ENCODE data around the gene ZNF614. TPM values are rescaled to one million over a fixed set of nuclear protein-coding genes. Genes with fewer than 3 reads are reported as not detected.
"Not testable (repeated sequence)": the region's sequence is repeated elsewhere in the genome, so short reads cannot be mapped to it uniquely, and the experiment has no call there.

The ZNF614 gene
- 17.4 TPM for total RNA-seq

DNA sequence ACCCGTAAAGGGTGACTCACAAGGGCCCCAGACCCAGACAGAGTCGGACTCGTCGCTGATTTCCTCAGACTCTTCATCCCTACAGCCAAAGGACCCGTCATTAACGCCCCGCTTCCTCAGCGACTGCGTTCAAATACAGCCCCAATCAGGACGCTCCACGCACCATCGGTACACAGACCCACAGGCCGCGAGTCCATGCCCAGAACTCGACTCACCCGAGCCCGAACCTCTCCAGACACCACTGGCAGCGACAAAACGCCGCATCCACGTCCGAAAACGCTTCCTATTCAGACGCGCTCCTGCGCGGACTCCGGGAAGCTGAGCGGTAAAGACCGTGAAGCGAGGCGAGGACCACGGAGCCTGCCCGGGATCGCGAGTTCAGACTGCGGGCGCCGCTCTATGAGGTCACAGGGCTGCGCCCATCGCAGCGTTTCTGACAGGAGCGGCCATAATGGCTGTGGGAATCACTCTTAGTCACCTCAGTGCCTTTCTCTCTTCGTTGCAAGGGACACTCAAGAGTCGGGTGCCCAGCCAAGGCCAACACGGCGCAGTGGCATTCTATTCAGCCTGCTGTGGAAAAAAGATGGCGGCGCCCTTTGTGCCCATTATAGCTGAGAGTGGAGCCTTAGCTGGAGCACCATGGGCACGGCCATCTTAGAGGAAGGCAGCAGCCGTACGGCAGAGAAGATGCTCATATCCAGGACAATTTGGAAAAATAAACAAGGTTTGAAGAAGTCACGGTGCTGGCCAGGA is at the start of gene ZNF614:
Gene ZNF614, minus strand, starts transcription at position 353 of the 753 bp plus-strand sequence. CDS start 2,634 bp downstream, outside the sequence.
- Histone ChIP-seq H3K4me1 (ENCODE audit: insufficient read depth, low read length) (peaks cover 7% of the 10 kb centered on the region), H3K9me3 (ENCODE audit: low read depth, low read length) (peaks cover 33% of the 10 kb centered on the region), H3K4me3 (ENCODE audit: low read length) (peak within 1 kb of the TSS; percentile 67), H3K27me3 (ENCODE audit: insufficient read depth, low read length) (no peaks in the 10 kb centered on the region)

DNA sequence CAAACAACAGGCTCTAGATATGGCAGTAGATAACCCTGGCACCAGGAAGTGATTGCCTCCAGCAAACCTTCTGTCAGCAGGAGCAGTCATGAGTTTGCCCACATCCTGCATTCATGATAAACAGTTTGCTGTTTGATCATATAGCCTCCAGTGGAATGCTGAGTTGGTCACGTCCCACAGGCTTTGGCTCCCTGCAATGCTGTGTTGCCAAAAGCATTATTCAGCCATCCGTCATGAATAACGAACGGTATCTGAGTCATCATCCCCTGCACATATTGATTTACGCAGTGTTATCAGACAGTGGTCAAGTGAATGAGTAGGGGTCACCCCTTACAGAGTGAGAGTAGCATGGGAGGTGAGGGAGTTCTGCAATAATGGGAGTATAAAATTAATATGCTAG is 42.3 kb upstream of the ZNF614 start:
- H3K9me3 ChIP-seq (ENCODE audit: low read depth, low read length): peaks cover 96% of the 10 kb centered on the region
- H3K27me3 ChIP-seq (ENCODE audit: insufficient read depth, low read length): no peaks in the 10 kb centered on the region
- H3K4me1 ChIP-seq (ENCODE audit: insufficient read depth, low read length): no peaks in the 10 kb centered on the region
- H3K4me3 ChIP-seq (ENCODE audit: low read length): no peak overlapping the region

DNA sequence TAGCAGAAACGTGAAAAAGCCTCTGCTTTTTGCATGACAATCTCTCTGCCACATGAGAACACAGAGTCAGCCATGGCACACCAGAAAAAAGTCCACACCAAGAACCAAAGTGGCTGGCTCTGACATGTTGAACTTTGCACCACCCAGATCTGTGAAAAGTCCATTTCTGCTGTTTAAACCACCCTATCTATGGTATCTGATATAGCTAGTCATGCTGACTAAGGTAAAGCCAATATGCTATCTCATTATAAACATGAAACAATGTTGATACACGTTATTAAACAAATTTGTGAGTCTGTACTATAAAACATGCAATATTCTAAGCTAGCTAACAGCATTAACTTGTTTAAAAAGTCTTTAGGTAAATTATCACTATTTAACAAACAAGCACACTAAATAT is 41.5 kb upstream of the ZNF614 start:
- Histone ChIP-seq H3K4me3 (ENCODE audit: low read length) (no peak overlapping the region), H3K9me3 (ENCODE audit: low read depth, low read length) (peaks cover 96% of the 10 kb centered on the region), H3K27me3 (ENCODE audit: insufficient read depth, low read length) (no peaks in the 10 kb centered on the region), H3K4me1 (ENCODE audit: insufficient read depth, low read length) (no peaks in the 10 kb centered on the region)

DNA sequence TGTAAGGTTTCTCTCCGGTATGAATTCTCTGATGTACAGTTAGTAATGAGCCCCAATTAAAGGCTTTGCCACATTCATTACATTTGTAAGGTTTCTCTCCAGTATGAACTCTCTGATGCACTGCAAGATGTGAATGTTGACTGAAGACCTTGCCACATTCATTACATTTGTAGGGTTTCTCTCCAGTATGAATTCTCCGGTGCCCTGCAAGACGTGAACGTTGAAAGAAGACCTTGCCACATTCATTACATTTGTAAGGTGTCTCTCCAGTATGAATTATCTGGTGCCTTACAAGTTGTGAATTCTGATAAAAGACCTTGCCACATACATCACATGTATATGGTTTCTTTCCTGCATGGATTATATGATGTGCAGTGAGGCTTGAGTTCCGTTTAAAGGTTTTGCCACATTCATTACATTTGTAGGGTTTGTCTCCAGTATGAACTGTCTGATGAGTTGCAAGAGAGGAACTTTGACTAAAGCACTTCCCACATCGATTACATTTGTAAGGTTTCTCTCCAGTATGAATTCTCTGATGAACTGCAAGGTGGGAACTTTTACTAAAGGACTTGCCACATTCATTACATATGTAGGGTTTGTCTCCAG is 38.2 kb upstream of the ZNF614 start:
- H3K27me3 ChIP-seq (ENCODE audit: insufficient read depth, low read length): no peaks in the 10 kb centered on the region
- H3K4me1 ChIP-seq (ENCODE audit: insufficient read depth, low read length): no peaks in the 10 kb centered on the region
- no peak overlapping the region for H3K4me3 ChIP-seq (ENCODE audit: low read length)
- peaks cover 95% of the 10 kb centered on the region for H3K9me3 ChIP-seq (ENCODE audit: low read depth, low read length)

DNA sequence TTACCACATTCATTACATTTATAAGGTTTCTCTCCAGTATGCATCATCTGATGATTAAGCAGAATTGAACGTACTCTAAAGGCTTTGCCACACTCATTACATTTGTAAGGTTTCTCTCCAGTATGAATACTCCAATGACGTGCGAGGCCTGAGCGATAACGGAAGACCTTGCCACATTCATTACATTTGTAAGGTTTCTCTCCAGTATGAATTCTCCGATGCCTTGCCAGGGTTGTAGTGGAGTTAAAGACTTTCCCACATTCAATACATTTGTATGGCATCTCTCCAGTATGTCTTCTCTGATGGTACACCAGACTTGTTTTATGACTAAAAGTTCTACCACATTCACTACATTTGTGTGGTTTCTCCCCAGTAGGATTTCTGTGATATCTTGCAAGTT is 37.2 kb upstream of the ZNF614 start:
- no peaks in the 10 kb centered on the region for H3K4me1 ChIP-seq (ENCODE audit: insufficient read depth, low read length)
- no peaks in the 10 kb centered on the region for H3K27me3 ChIP-seq (ENCODE audit: insufficient read depth, low read length)
- no peak overlapping the region for H3K4me3 ChIP-seq (ENCODE audit: low read length)
- peaks cover 90% of the 10 kb centered on the region for H3K9me3 ChIP-seq (ENCODE audit: low read depth, low read length)

DNA sequence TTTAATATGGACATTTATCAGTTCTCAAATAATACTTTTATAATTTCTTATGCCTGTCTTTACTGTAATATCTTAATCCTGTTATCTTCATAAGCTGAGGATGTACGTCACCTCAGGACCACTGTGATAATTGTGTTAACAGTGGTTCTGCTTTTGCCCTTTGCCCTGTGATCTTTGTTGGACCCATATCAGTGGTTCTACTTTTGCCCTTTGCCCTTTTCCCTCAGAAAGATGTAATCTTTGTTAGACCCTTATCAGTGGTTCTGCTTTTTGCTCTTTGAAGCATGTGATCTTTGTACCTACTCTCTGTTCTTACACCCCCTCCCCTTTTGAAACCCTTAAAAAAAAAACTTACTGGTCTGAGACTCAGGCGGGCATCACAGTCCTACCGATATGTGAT is 28.3 kb upstream of the ZNF614 start:
- H3K9me3 ChIP-seq (ENCODE audit: low read depth, low read length): peaks cover 29% of the 10 kb centered on the region
- not testable (repeated sequence) for H3K27me3 ChIP-seq (ENCODE audit: insufficient read depth, low read length); H3K4me1 ChIP-seq (ENCODE audit: insufficient read depth, low read length); H3K4me3 ChIP-seq (ENCODE audit: low read length)

DNA sequence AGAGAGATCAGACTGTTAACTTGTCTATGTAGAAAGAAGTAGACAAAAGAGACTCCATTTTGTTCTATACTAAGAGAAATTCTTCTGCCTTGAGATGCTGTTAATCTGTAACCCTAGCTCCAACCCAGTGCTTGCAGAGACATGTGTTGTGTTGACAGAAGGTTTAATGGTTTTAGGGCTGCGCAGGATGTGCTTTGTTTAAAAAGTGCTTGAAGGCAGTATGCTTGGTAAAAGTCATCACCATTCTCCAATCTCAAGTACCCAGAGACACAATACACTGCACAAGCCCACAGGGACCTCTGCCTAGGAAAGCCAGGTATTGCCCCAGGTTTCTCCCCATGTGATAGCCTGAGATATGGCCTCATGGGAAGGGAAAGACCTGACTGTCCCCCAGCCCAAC is 23.6 kb upstream of the ZNF614 start:
- peaks cover 10% of the 10 kb centered on the region for H3K4me1 ChIP-seq (ENCODE audit: insufficient read depth, low read length)
- not testable (repeated sequence) for H3K4me3 ChIP-seq (ENCODE audit: low read length); H3K27me3 ChIP-seq (ENCODE audit: insufficient read depth, low read length); H3K9me3 ChIP-seq (ENCODE audit: low read depth, low read length)

DNA sequence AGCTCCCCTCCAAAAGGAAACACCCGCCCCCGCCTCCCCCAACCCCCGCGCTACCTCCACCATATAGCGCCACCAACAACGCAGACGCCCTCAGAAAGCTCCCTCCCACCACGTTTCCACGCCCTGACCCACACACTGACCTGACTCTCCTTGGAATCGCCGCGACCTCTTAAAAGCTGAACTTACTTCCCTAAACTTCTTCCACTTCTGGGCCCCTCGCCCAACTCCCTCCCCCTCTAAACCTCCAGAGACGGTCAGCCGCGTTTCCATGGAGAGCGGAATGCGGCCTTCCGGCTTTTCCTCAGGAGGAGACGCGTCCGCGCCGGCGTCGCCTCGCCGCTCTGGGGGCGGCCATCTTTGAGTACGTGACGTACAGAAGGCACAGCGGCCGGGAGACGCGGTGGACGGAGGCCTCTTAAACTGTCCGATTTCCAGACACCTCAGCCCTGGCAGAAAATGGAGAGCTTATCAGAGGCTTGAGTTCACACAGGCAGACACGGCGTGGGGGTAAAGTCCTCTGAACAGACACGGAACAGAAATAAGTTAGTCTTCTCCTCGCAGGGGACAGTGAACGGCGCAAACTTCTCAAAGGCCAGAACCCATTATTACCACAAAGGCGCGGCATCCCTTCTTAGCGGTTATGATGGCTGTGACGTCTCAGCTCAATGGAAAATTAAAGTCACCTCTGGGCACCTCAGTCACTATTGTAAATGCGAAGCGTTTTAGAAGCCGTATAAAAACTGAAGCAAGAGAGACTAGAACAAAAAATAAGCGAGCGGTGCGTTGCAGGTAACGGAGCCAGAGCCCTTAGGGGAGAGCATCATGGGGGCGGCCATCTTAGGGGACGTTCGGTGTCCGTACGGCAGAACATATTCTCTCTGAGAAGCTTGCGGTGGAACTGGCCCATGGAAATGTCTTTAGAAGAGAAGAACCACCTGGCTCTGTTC is 20.6 kb upstream of the ZNF614 start, which contains the start of gene ZNF432:
Gene ZNF432, minus strand, starts transcription at position 284 of the 947 bp plus-strand sequence. CDS start 1,970 bp downstream, outside the sequence.
- Histone ChIP-seq H3K4me3 (ENCODE audit: low read length) (peak within 1 kb of the TSS; percentile 59), H3K4me1 (ENCODE audit: insufficient read depth, low read length) (peaks cover 10% of the 10 kb centered on the region), H3K27me3 (ENCODE audit: insufficient read depth, low read length) (no peaks in the 10 kb centered on the region), H3K9me3 (ENCODE audit: low read depth, low read length) (peaks cover 24% of the 10 kb centered on the region)

DNA sequence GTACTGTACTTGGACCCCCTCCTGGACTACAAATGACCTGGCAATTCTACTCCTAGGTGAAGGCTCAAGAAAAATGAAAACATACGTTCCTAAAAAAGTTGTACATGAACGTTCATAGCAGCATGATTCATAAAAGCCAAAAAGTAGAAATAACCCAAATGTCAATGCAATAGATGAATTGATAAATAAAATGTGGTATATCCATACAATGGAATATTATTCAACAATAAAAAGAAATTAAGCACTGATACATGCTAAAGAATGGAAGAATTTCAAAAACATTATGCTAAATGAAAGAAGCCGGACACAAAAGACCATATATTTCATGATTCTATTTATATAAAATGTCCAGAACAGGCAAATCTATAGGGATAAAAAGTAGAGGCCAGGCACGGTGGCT is 11.0 kb upstream of the ZNF614 start:
- H3K9me3 ChIP-seq (ENCODE audit: low read depth, low read length): peaks cover 77% of the 10 kb centered on the region
- no peak overlapping the region for H3K4me3 ChIP-seq (ENCODE audit: low read length)
- H3K4me1 ChIP-seq (ENCODE audit: insufficient read depth, low read length): no peaks in the 10 kb centered on the region
- no peaks in the 10 kb centered on the region for H3K27me3 ChIP-seq (ENCODE audit: insufficient read depth, low read length)

DNA sequence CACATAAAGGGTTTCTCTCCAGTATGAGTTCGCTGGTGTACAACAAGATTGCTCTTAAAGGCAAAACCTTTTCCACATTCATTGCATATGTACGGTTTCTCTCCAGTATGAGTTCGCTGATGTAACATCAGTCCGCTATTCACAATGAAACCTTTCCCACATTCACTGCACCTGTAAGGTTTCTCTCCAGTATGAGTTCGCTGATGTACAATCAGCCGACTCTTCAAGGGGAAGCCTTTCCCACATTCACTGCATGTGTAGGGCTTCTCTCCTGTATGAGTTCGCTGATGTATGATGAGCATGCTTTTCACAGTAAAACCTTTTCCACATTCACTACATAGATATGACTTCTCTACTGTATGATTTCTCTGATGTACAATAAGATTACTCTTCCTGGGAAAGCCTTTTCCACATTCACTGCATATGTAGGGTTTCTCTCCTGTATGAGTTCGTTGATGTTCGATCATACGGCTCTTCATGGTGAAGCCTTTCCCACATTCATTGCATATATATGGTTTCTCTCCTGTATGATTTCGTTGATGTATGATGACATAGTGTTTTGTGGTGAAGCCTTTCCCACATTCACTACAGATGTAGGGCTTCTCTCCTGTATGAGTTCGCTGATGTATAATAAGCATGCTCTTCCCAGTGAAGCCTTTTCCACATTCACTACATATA is 6.0 kb upstream of the ZNF614 start:
- H3K4me3 ChIP-seq (ENCODE audit: low read length): no peak overlapping the region
- no peaks in the 10 kb centered on the region for H3K27me3 ChIP-seq (ENCODE audit: insufficient read depth, low read length)
- H3K4me1 ChIP-seq (ENCODE audit: insufficient read depth, low read length): no peaks in the 10 kb centered on the region
- peaks cover 80% of the 10 kb centered on the region for H3K9me3 ChIP-seq (ENCODE audit: low read depth, low read length)

DNA sequence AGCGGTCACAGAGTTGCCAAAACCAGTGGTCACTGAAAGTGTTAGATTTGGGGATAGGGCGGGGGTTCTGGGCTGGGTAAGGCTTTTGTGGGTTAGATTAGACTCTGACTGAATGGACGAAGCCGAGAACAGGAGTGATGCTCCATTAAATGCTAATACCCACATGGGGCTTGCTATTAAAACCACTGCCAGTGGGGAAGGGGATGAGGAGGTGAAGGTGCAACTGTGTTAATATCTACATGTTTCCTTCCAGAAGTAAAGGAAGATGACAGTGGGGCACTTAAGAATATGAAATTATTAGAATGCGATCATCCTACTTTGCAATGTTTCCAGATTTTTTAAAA is 573 bp upstream of the ZNF614 start:
- Histone ChIP-seq H3K4me1 (ENCODE audit: insufficient read depth, low read length) (peaks cover 7% of the 10 kb centered on the region), H3K9me3 (ENCODE audit: low read depth, low read length) (peaks cover 36% of the 10 kb centered on the region), H3K4me3 (ENCODE audit: low read length) (peak overlapping the region; percentile 67), H3K27me3 (ENCODE audit: insufficient read depth, low read length) (no peaks in the 10 kb centered on the region)

DNA sequence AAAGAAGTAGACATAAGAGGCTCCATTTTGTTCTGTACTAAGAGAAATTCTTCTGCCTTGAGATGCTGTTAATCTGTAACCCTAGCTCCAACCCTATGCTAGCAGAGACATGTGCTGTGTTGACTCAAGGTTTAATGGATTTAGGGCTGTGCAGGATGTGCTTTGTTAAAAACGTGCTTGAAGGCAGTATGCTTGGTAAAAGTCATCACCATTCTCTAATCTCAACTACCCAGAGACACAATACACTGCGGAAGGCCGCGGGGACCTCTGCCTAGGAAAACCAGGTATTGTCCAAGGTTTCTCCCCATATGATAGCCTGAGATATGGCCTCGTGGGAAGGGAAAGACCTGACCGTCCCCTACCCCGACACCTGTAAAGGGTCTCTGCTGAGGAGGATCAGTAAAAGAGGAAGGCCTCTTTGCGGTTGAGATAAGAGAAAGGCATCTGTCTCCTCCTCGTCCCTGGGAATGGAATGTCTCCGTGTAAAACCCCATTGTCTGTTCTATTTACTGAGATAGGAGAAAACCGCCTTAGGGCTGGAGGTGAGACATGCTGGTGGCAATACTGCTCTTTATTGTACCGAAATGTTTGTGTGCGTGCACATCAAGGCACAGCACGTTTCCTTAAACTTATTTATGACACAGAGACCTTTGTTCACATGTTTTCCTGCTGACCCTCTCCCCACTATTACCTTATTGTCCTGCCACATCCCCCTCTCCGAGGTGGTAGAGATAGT is 1.8 kb downstream of the ZNF614 start:
- H3K27me3 ChIP-seq (ENCODE audit: insufficient read depth, low read length): not testable (repeated sequence)
- H3K9me3 ChIP-seq (ENCODE audit: low read depth, low read length): peaks cover 22% of the 10 kb centered on the region

DNA sequence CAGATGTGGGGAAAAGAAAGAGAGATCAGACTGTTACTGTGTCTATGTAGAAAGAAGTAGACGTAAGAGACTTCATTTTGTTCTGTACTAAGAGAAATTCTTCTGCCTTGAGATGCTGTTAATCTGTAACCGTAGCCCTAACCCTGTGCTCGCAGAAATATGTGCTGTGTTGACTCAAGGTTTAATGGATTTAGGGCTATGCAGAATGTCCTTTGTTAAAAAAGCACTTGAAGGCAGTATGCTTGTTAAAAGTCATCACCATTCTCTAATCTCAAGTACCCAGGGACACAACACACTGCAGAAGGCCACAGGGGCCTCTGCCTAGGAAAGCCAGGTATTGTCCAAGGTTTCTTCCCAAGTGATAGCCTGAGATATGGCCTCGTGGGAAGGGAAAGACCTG is 3.7 kb downstream of the ZNF614 start:
- H3K4me3 ChIP-seq (ENCODE audit: low read length); H3K4me1 ChIP-seq (ENCODE audit: insufficient read depth, low read length); H3K27me3 ChIP-seq (ENCODE audit: insufficient read depth, low read length): not testable (repeated sequence)
- peaks cover 35% of the 10 kb centered on the region for H3K9me3 ChIP-seq (ENCODE audit: low read depth, low read length)

More for the DNA sequence above, 1.8 kb downstream of the ZNF614 start:
- H3K4me3 ChIP-seq (ENCODE audit: low read length); H3K4me1 ChIP-seq (ENCODE audit: insufficient read depth, low read length): not testable (repeated sequence)

DNA sequence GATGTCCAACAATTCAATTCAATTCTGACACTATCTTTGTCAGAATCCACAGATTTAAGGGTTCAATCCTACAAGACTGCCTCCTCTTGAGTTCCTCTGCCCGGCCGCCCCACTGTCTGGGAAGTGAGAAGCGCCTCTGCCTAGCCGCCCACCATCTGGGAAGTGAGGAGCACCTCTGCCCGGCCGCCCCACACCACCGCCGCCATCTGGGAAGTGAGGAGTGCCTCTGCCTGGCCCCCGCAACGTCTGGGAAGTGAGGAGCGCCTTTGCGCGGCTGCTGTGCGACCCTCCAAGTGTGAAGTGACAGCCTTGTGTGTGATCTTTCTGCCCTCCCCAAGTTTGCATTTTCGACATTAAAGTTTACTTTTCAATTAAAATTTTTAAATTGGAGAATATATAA is 6.0 kb downstream of the ZNF614 start:
- no peak overlapping the region for H3K4me3 ChIP-seq (ENCODE audit: low read length)
- H3K27me3 ChIP-seq (ENCODE audit: insufficient read depth, low read length): no peaks in the 10 kb centered on the region
- H3K9me3 ChIP-seq (ENCODE audit: low read depth, low read length): peaks cover 58% of the 10 kb centered on the region
- H3K4me1 ChIP-seq (ENCODE audit: insufficient read depth, low read length): peaks cover 2% of the 10 kb centered on the region
